ENCODE results near the gene CTDP1. TPM values are rescaled to one million over a fixed set of nuclear protein-coding genes. Genes with fewer than 3 reads are reported as not detected.
A peak's percentile ranks its signal among the peaks of the same experiment; 100 is the strongest.

The CTDP1 gene
- total RNA-seq, 3 donors from 2014 or later, result 28.6 to 37.4 (median 30.1) TPM

GRCh38 chr18:79755496-79756142 is 76.0 kb downstream of the CTDP1 start:
- H3K36me3 ChIP-seq (ENCODE audit: low read depth), result peaks cover 4% of the 10 kb centered on the region
- intact Hi-C loops (cut with DNase I, micrococcal nuclease), result no loop called here

DNA sequence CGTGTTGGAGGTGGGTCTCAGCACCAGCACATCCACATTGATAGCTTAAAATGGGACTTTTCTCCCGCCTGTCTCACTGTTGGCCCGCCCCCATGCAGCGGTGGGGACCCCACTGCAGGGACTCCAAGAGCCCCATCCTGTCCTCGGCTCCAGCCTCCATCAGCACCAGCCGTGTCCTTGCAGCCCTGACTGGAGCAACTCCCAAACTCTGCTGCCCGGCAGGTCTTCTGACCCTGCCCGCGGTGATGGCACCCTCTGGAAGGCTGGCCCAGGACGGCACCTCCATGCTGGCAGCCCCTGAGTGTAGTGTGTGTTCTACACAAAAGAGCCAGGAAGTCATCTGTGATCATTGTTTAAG is 76.5 kb downstream of the CTDP1 start:
- intact Hi-C loops (cut with DNase I, micrococcal nuclease), result no loop called here
- Histone ChIP-seq H3K36me3 (ENCODE audit: low read depth) (peaks cover 4% of the 10 kb centered on the region), H3K9me3 (no peaks in the 10 kb centered on the region), H3K4me3 (no peak overlapping the region), H3K4me1 (ENCODE audit: low read depth) (peaks cover 4% of the 10 kb centered on the region)
- DNase-seq, result no peak
- ATAC-seq, result no peak
- no peak for TF ChIP-seq CTCF (IDR thresholded peaks at IDR 0.05)

More at GRCh38 chr18:79755496-79756142, 76.0 kb downstream of the CTDP1 start:
- H3K4me1 ChIP-seq (ENCODE audit: low read depth), result peaks cover 4% of the 10 kb centered on the region
- peak in 1 of 3 donors; percentile 31 for DNase-seq
- TF ChIP-seq CTCF (IDR thresholded peaks at IDR 0.05), result no peak
- no peak overlapping the region for H3K4me3 ChIP-seq
- no peaks in the 10 kb centered on the region for H3K9me3 ChIP-seq
- no peak for ATAC-seq

GRCh38 chr18:79756826-79757225 is 77.2 kb downstream of the CTDP1 start:
- Histone ChIP-seq H3K4me3 (no peak overlapping the region), H3K9me3 (no peaks in the 10 kb centered on the region), H3K36me3 (ENCODE audit: low read depth) (peaks cover 4% of the 10 kb centered on the region), H3K4me1 (ENCODE audit: low read depth) (no peaks in the 10 kb centered on the region)
- intact Hi-C loops (cut with DNase I, micrococcal nuclease), result no loop called here
- ATAC-seq, result no peak
- DNase-seq, result peak in 1 of 3 donors; percentile 14
- no peak for TF ChIP-seq CTCF (IDR thresholded peaks at IDR 0.05)

DNA sequence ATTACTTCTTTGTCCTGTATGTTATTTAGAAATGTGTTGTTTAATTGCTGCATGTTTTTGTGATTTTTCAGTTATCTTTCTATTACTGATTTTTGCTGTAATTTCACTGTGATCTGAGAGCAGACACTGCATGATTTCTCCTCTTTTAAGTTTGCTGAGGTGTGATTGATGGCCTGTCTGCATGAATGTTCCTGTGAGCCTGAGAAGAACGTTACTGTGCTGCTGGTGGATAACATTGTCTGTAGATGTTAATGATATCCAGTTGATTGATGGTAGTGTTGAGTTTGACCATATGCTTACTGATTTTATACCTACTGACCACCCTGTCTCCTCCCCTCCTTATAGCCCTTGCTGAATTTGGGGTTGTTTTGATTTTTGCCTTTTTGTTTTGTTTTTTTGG is 80.7 kb downstream of the CTDP1 start:
- intact Hi-C loops (cut with DNase I, micrococcal nuclease), result no loop called here
- no peaks in the 10 kb centered on the region for H3K9me3 ChIP-seq
- ATAC-seq (no peak), DNase-seq (no peak)
- no peak for TF ChIP-seq CTCF (IDR thresholded peaks at IDR 0.05)
- no peak overlapping the region for H3K4me3 ChIP-seq
- H3K4me1 ChIP-seq (ENCODE audit: low read depth), result no peaks in the 10 kb centered on the region
- H3K36me3 ChIP-seq (ENCODE audit: low read depth), result no peaks in the 10 kb centered on the region

DNA sequence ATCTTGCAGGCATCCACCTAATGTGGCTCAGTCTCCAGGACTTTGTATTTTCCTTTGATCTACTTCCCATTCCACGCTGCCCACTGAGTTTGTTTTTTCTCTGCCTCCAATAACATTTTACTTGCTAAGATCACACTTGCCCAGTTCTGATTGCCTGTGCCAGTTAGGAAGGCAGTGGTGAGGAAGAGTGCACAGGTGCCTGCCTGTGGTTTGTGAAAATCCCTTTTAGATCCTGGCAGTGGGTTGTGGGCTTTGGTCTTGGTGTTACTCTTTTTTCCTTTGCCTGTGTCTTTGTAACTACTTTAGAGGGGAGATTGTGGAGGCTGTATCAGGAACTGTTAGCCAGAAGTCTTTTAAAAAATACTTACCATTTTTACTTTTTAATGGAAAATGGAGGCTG is 81.3 kb downstream of the CTDP1 start:
- DNase-seq (no peak), ATAC-seq (no peak)
- TF ChIP-seq CTCF (IDR thresholded peaks at IDR 0.05), result no peak
- intact Hi-C loops (cut with DNase I, micrococcal nuclease), result no loop called here
- no peak overlapping the region for H3K4me3 ChIP-seq
- H3K9me3 ChIP-seq, result no peaks in the 10 kb centered on the region
- H3K4me1 ChIP-seq (ENCODE audit: low read depth), result no peaks in the 10 kb centered on the region
- H3K36me3 ChIP-seq (ENCODE audit: low read depth), result no peaks in the 10 kb centered on the region

DNA sequence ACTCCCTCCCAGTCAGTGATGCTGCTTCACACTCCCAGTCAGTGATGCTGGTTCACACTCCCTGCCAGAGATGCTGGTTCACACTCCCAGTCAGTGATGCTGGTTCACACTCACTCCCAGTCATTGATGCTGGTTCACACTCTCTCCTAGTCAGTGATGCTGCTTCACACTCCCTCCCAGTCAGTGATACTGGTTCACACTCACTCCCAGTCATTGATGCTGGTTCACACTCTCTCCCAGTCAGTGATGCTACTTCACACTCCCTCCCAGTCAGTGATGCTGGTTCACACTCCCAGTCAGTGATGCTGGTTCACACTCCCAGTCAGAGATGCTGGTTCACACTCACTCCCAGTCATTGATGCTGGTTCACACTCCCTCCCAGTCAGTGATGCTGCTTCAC is 83.8 kb downstream of the CTDP1 start:
- intact Hi-C loops (cut with DNase I, micrococcal nuclease), result no loop called here
- no peak for DNase-seq
- ATAC-seq, result no peak
- TF ChIP-seq CTCF (IDR thresholded peaks at IDR 0.05), result no peak
- no peak overlapping the region for H3K4me3 ChIP-seq
- H3K4me1 ChIP-seq (ENCODE audit: low read depth), result no peaks in the 10 kb centered on the region
- H3K9me3 ChIP-seq, result peaks cover 4% of the 10 kb centered on the region
- H3K36me3 ChIP-seq (ENCODE audit: low read depth), result no peaks in the 10 kb centered on the region

All from mucosa of descending colon (tissue), 3 donors.